HG02763 (cell line): ENCODE data around the gene WWP2.

Experiments
- ATAC-seq: cut with Tn5 transposase; IDR thresholded peaks from one replicate; pipeline ENCODE4 v1.9.1; 2021; ENCODE audit warnings: mild to moderate bottlenecking, moderate library complexity; ENCODE audit not compliant: unreplicated experiment

The WWP2 gene

GRCh38 chr16:69829338-69829737 lies 67.2 kb downstream of the WWP2 start:
- ATAC-seq = no peak

GRCh38 chr16:69830146-69830533 lies 68.0 kb downstream of the WWP2 start:
- no peak for ATAC-seq

- ATAC-seq = no peak
Observed at GRCh38 chr16:69830534-69831211, 68.5 kb downstream of the WWP2 start.

- ATAC-seq = no peak
Observed at GRCh38 chr16:69831212-69832123, 69.3 kb downstream of the WWP2 start.

GRCh38 chr16:69833357-69834282 lies 71.5 kb downstream of the WWP2 start:
- ATAC-seq = no peak

- no peak for ATAC-seq
Observed at GRCh38 chr16:69834807-69835466, 72.8 kb downstream of the WWP2 start.

- ATAC-seq = no peak
Observed at GRCh38 chr16:69836257-69836656, 74.1 kb downstream of the WWP2 start.

- ATAC-seq = no peak
Observed at GRCh38 chr16:69837380-69837779, 75.2 kb downstream of the WWP2 start.

- ATAC-seq = no peak
Observed at GRCh38 chr16:69838489-69838888, 76.4 kb downstream of the WWP2 start.

- no peak for ATAC-seq
Observed at GRCh38 chr16:69839240-69839688, 77.1 kb downstream of the WWP2 start.

GRCh38 chr16:69839798-69840409 lies 77.8 kb downstream of the WWP2 start:
- no peak for ATAC-seq

GRCh38 chr16:69840975-69841374 lies 78.8 kb downstream of the WWP2 start:
- ATAC-seq = no peak

- no peak for ATAC-seq
Observed at GRCh38 chr16:69844441-69844840, 82.3 kb downstream of the WWP2 start.

GRCh38 chr16:69845181-69845580 lies 83.0 kb downstream of the WWP2 start:
- no peak for ATAC-seq

GRCh38 chr16:69847643-69848042 lies 85.5 kb downstream of the WWP2 start:
- ATAC-seq = no peak

GRCh38 chr16:69848637-69849545 lies 86.8 kb downstream of the WWP2 start:
- no peak for ATAC-seq

- ATAC-seq = no peak
Observed at GRCh38 chr16:69851491-69852240, 89.5 kb downstream of the WWP2 start.

- no peak for ATAC-seq
Observed at GRCh38 chr16:69852815-69853214, 90.7 kb downstream of the WWP2 start.
